ENCODE measurements around the gene AVP. TPM values are rescaled to one million over a fixed set of nuclear protein-coding genes. Genes with fewer than 3 reads are reported as not detected.

AVP gene
- total and polyA plus RNA-seq, 2 of the 13 experiments (the other 11 are each of a cell fraction or from before 2014, with no cell fraction given) = 0.12 TPM; not detected in 1

- TF ChIP-seq ARNT2 (CRISPR knock-in tag; IDR thresholded peaks at IDR 0.05; ENCODE audit: low read depth) (no peak), ZNF431 (CRISPR knock-in tag; IDR thresholded peaks at IDR 0.05; ENCODE audit: borderline replicate concordance, low read depth) (no peak), MYPOP (CRISPR knock-in tag; IDR thresholded peaks at IDR 0.05) (no peak), ZFP62 (CRISPR knock-in tag; IDR thresholded peaks at IDR 0.05) (no peak), RBFOX2 (IDR thresholded peaks at IDR 0.05; ENCODE audit: low read depth, low read length) (no peak), HMG20B (CRISPR knock-in tag; conservative IDR thresholded peaks at IDR 0.05) (no peak), ZNF670 (CRISPR knock-in tag; IDR thresholded peaks at IDR 0.05; ENCODE audit: borderline replicate concordance) (no peak), MTA1 (CRISPR knock-in tag; IDR thresholded peaks at IDR 0.05; ENCODE audit: borderline replicate concordance) (peak; percentile 67; the same call in 1 of the 2 replicates), TCF7L2 (IDR thresholded peaks at IDR 0.05; ENCODE audit: low read depth, low read length) (no peak), ATRX (CRISPR knock-in tag; IDR thresholded peaks at IDR 0.05; ENCODE audit: borderline replicate concordance) (no peak), SALL1 (CRISPR knock-in tag; IDR thresholded peaks at IDR 0.05) (peak; percentile 50), PRMT3 (CRISPR knock-in tag; IDR thresholded peaks at IDR 0.05; ENCODE audit: borderline replicate concordance, low read depth) (no peak), ZNF432 (CRISPR knock-in tag; IDR thresholded peaks at IDR 0.05; ENCODE audit: borderline replicate concordance) (no peak), ZNF761 (CRISPR knock-in tag; conservative IDR thresholded peaks at IDR 0.05) (no peak), ETV5 (CRISPR knock-in tag; IDR thresholded peaks at IDR 0.05; ENCODE audit: borderline replicate concordance) (0 out of 2 replicates have a peak, but pooled peaks have one; percentile 21), ZFP82 (CRISPR knock-in tag; IDR thresholded peaks at IDR 0.05; ENCODE audit: borderline replicate concordance) (no peak), CENPT (CRISPR knock-in tag; IDR thresholded peaks at IDR 0.05; ENCODE audit: low read depth) (no peak), ZNF234 (CRISPR knock-in tag; conservative IDR thresholded peaks at IDR 0.05) (no peak)
- TF ChIP-seq, protein P1, sequence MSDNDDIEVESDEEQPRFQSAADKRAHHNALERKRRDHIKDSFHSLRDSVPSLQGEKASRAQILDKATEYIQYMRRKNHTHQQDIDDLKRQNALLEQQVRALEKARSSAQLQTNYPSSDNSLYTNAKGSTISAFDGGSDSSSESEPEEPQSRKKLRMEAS (IDR thresholded peaks at IDR 0.05) = no peak
- TF ChIP-seq, protein P2, sequence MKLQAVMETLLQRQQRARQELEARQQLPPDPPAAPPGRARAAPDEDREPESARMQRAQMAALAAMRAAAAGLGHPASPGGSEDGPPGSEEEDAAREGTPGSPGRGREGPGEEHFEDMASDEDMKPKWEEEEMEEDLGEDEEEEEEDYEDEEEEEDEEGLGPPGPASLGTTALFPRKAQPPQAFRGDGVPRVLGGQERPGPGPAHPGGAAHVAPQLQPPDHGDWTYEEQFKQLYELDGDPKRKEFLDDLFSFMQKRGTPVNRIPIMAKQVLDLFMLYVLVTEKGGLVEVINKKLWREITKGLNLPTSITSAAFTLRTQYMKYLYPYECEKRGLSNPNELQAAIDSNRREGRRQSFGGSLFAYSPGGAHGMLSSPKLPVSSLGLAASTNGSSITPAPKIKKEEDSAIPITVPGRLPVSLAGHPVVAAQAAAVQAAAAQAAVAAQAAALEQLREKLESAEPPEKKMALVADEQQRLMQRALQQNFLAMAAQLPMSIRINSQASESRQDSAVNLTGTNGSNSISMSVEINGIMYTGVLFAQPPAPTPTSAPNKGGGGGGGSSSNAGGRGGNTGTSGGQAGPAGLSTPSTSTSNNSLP (IDR thresholded peaks at IDR 0.05; ENCODE audit: low read depth, low read length) = no peak
- TF ChIP-seq, protein P3, sequence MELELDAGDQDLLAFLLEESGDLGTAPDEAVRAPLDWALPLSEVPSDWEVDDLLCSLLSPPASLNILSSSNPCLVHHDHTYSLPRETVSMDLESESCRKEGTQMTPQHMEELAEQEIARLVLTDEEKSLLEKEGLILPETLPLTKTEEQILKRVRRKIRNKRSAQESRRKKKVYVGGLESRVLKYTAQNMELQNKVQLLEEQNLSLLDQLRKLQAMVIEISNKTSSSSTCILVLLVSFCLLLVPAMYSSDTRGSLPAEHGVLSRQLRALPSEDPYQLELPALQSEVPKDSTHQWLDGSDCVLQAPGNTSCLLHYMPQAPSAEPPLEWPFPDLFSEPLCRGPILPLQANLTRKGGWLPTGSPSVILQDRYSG (CRISPR knock-in tag; IDR thresholded peaks at IDR 0.05) = no peak
- TF ChIP-seq, protein P4, sequence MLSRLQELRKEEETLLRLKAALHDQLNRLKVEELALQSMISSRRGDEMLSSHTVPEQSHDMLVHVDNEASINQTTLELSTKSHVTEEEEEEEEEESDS (CRISPR knock-in tag; IDR thresholded peaks at IDR 0.05; ENCODE audit: borderline replicate concordance) = no peak
- TF ChIP-seq, protein P5, sequence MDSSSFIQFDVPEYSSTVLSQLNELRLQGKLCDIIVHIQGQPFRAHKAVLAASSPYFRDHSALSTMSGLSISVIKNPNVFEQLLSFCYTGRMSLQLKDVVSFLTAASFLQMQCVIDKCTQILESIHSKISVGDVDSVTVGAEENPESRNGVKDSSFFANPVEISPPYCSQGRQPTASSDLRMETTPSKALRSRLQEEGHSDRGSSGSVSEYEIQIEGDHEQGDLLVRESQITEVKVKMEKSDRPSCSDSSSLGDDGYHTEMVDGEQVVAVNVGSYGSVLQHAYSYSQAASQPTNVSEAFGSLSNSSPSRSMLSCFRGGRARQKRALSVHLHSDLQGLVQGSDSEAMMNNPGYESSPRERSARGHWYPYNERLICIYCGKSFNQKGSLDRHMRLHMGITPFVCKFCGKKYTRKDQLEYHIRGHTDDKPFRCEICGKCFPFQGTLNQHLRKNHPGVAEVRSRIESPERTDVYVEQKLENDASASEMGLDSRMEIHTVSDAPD (CRISPR knock-in tag; IDR thresholded peaks at IDR 0.05) = no peak
Observed at GRCh38 chr20:3115190-3116107, 30.9 kb upstream of the AVP start (continued).

Measured in HepG2 (cell line).